ENCODE data around the gene MRPL52.

- TF ChIP-seq POLR2AphosphoS5 (IDR thresholded peaks at IDR 0.05; ENCODE audit: borderline replicate concordance, low read depth, low read length) (no peak), FOXP2 (optimal IDR thresholded peaks at IDR 0.05; ENCODE audit: control extremely low read depth, extremely low read length, insufficient read depth) (no peak), EZH2 (IDR thresholded peaks at IDR 0.05) (no peak)
Measured at GRCh38 chr14:22807432-22808087, 22.1 kb upstream of the MRPL52 start.

All from SK-N-MC (cell line).